Right atrium auricular region (tissue), 2 donors: Measurements from ENCODE around the gene DLGAP1. TPM values are rescaled to one million over a fixed set of nuclear protein-coding genes. Genes with fewer than 3 reads are reported as not detected.

ENCODE experiments used
- DNase-seq: peaks from one replicate; pipeline ENCODE4 v3.0.0-alpha.2; 2019; ENCODE audit warnings: low spot score
- H3K27ac ChIP-seq, 2 donors: fragments of 200-600 bp; sonication (generic); 1 replicate in 1 of 2; 2 replicates in 1 of 2; pipeline ENCODE4 v1.5.1; 2016 to 2019
- H3K27me3 ChIP-seq, 2 donors: fragments of 200-600 bp; sonication (generic); one replicate each; pipeline versions ENCODE4 v1.5.1 to v1.6.0; 2017 to 2019
- H3K36me3 ChIP-seq: fragments of 200-600 bp; sonication (generic); one replicate; pipeline ENCODE4 v1.5.1; 2016
- H3K4me1 ChIP-seq, 2 donors: fragments of 200-600 bp; sonication (generic); one replicate each; pipeline versions ENCODE4 v1.5.1 to v1.6.0; 2017 to 2019
- H3K4me3 ChIP-seq, 2 donors: fragments of 200-600 bp; sonication (generic); 1 replicate in 1 of 2; 2 replicates in 1 of 2; pipeline ENCODE4 v1.5.1; 2017 to 2019; ENCODE audit warnings: mild to moderate bottlenecking in 1 of 2, moderate library complexity in 1 of 2
- H3K9me3 ChIP-seq, 2 donors: fragments of 200-600 bp; sonication (generic); one replicate each; pipeline ENCODE4 v1.5.1; 2019
- CTCF ChIP-seq, 2 donors: fragments of 200-600 bp; sonication (generic); IDR thresholded peaks; one replicate each; pipeline ENCODE4 v1.5.1; 2019; ENCODE audit warnings: antibody characterized with exemption in 2 of 2
- total RNA-seq, 2 donors: library from RNA; depleted of rRNA; stranded (reverse); fragments of >200 nt; gene quantifications; one replicate each; pipeline ENCODE4 v1.1.0, GENCODE V29; 2016

Gene DLGAP1
- total RNA-seq, 2 donors from 2014 or later = 0.56 to 1.1 TPM

GRCh38 chr18:4403836-4404235 lies 51.3 kb downstream of the DLGAP1 start:
- DNase-seq = no peak
- no peaks in the 10 kb centered on the region for H3K4me1 ChIP-seq
- no peaks in the 10 kb centered on the region for H3K27me3 ChIP-seq
- no peak for TF ChIP-seq CTCF (IDR thresholded peaks at IDR 0.05)
- no peaks in the 10 kb centered on the region for H3K36me3 ChIP-seq
- H3K27ac ChIP-seq = no peak overlapping the region
- H3K9me3 ChIP-seq = no peaks in the 10 kb centered on the region
- no peak overlapping the region for H3K4me3 ChIP-seq

DNA sequence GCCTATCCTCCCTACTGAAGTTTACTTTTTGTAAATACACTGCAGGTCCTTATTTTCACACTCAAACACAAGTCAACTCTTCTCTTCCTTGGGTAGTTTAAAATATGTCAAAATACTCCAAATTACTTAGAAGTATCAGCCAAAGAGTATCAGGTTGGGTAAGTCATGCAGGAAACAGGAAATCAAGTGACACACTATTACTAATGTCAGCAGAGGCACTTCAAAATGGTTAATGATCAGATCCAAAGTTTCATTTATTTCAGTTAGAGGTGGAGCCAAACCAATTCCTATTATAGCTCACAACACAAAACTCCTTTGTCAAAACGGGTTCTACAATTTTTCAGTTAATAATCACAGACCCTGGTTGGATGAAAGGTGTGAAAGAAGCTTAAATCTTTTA lies 54.2 kb downstream of the DLGAP1 start:
- Histone ChIP-seq H3K9me3 (no peaks in the 10 kb centered on the region), H3K4me3 (no peak overlapping the region), H3K27ac (no peak overlapping the region), H3K4me1 (no peaks in the 10 kb centered on the region), H3K36me3 (no peaks in the 10 kb centered on the region), H3K27me3 (no peaks in the 10 kb centered on the region)
- TF ChIP-seq CTCF (IDR thresholded peaks at IDR 0.05) = no peak
- no peak for DNase-seq

DNA sequence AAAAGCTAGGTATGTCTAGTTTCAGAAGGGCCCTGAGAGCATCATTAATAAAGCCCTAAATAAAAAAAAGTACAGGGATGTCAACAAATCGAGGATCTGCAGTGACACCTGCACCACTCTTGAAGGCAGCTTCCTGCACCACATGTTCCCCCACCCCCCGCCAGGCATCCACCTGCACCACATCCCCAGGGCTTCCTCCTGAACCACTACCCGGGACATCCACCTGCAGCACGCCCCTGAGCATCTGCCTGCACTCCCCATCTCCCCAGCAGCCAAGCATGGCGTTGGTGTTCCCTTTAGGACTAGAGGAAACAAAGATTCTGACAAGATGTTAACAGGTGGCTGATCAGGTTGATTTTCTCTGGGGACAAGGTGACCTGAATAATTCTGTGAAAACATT lies 55.2 kb downstream of the DLGAP1 start:
- Histone ChIP-seq H3K36me3 (no peaks in the 10 kb centered on the region), H3K27ac (no peak overlapping the region), H3K9me3 (no peaks in the 10 kb centered on the region), H3K4me1 (no peaks in the 10 kb centered on the region), H3K27me3 (no peaks in the 10 kb centered on the region), H3K4me3 (no peak overlapping the region)
- TF ChIP-seq CTCF (IDR thresholded peaks at IDR 0.05) = no peak
- no peak for DNase-seq

DNA sequence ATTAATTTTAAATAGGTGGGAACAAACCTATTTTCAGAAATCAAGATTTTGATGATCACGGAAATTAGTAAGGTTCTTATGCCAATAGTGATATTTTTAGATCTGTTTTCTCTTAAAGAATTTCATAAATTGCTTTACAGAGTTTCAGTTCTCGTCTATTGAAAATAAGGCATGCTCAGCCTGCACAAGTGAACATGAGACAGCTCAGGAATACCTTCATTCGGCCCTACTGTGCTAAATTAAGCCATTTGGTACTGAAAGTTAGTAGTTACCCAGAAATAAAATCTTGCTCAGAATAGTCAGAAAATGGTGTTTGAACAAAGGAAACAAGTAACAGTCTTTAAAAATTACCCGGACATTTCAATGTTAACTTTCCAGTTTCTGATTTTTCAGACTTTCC lies 60.4 kb downstream of the DLGAP1 start:
- TF ChIP-seq CTCF (IDR thresholded peaks at IDR 0.05) = no peak
- Histone ChIP-seq H3K27ac (no peak overlapping the region), H3K4me3 (no peak overlapping the region), H3K36me3 (no peaks in the 10 kb centered on the region), H3K27me3 (no peaks in the 10 kb centered on the region), H3K4me1 (no peaks in the 10 kb centered on the region), H3K9me3 (no peaks in the 10 kb centered on the region)
- DNase-seq = no peak

DNA sequence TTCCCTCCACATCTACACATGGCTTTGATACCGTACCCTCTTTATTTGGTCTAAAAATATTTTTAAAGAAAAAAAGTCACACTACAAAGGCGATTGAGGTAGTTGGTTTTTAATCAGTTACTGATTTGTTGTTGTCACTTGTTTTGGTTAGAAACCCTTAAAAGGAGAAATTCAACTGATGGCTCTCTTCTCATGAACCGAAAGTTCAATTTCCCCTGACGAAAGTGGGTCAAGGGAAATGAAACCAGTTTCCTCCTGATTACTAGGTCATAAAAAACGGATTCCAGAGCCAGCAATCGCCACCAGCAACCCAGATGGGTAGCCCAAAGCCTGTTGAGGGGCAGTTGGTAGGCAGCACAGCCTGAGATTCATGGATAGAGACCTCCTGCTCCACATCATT lies 63.2 kb downstream of the DLGAP1 start:
- H3K27me3 ChIP-seq = no peaks in the 10 kb centered on the region
- H3K27ac ChIP-seq = no peak overlapping the region
- H3K4me1 ChIP-seq = no peaks in the 10 kb centered on the region
- H3K4me3 ChIP-seq = no peak overlapping the region
- no peaks in the 10 kb centered on the region for H3K36me3 ChIP-seq
- no peak for DNase-seq
- no peak for TF ChIP-seq CTCF (IDR thresholded peaks at IDR 0.05)
- H3K9me3 ChIP-seq = no peaks in the 10 kb centered on the region

- no peaks in the 10 kb centered on the region for H3K9me3 ChIP-seq
- no peaks in the 10 kb centered on the region for H3K4me1 ChIP-seq
- H3K27me3 ChIP-seq = no peaks in the 10 kb centered on the region
- no peak overlapping the region for H3K4me3 ChIP-seq
- H3K27ac ChIP-seq = no peak overlapping the region
- no peak for TF ChIP-seq CTCF (IDR thresholded peaks at IDR 0.05)
- DNase-seq = no peak
- no peaks in the 10 kb centered on the region for H3K36me3 ChIP-seq
Observed at GRCh38 chr18:4385876-4386275, 69.2 kb downstream of the DLGAP1 start.
